Testis (tissue), 3 donors: ENCODE measurements around the gene ARHGDIB. TPM values are rescaled to one million over a fixed set of nuclear protein-coding genes. Genes with fewer than 3 reads are reported as not detected.

ENCODE experiments used
- DNase-seq: peaks from one replicate; pipeline ENCODE4 v3.0.0-alpha.2; 2019
- H3K27ac ChIP-seq, 2 donors: fragments of 200-600 bp; sonication (generic); one replicate each; pipeline ENCODE4 v1.5.1; 2019
- H3K27me3 ChIP-seq: fragments of 200-600 bp; sonication (generic); one replicate; pipeline ENCODE4 v1.5.1; 2019
- H3K36me3 ChIP-seq: fragments of 200-600 bp; sonication (generic); one replicate; pipeline ENCODE4 v1.5.1; 2017; ENCODE audit warnings: low read depth; ENCODE audit errors: missing control alignments
- H3K4me1 ChIP-seq: fragments of 200-600 bp; sonication (generic); one replicate; pipeline ENCODE4 v1.5.1; 2019
- H3K4me3 ChIP-seq, 2 donors: fragments of 200-600 bp; sonication (generic); one replicate each; pipeline ENCODE4 v1.5.1; 2017 to 2019
- H3K9me3 ChIP-seq: fragments of 200-600 bp; sonication (generic); one replicate; pipeline ENCODE4 v1.5.1; 2017
- CTCF ChIP-seq, 3 experiments: fragments of 450-650 bp in 2 of 3; fragments of 200-600 bp in 1 of 3; sonication (generic) in 1 of 3; IDR thresholded peaks; one replicate each; pipeline ENCODE4 v1.5.1; 2016 to 2019; ENCODE audit warnings: antibody characterized with exemption in 3 of 3, mild to moderate bottlenecking in 2 of 3, moderate library complexity in 1 of 3
- POLR2A ChIP-seq: fragments of 450-650 bp; IDR thresholded peaks from one replicate; pipeline ENCODE4 v1.6.1; 2017; ENCODE audit warnings: antibody characterized with exemption, mild to moderate bottlenecking, moderate library complexity
- WGBS, 2 donors: methylation state at CpG; one replicate each; pipeline ENCODE4 v1.1.5; 2018; 5-methylcytosine and 5-hydroxymethylcytosine counted together
- intact Hi-C: fragments of 100-400 bp; cut with DNase I; formaldehyde crosslinking; loops from one replicate; pipeline ENCODE4 v1.15.1; 2023; ENCODE audit warnings: low total_unique reads
- polyA plus RNA-seq: library from polyadenylated mRNA; stranded (reverse); fragments of 350-450 nt; fragmentation: Illumina TruSeq; extraction: RNeasy Lipid Tissue Mini Kit (QIAGEN cat#74804); gene quantifications from one replicate; pipeline ENCODE4 v1.2.3, GENCODE V29; 2014; ENCODE audit warnings: low read depth, low replicate concordance; ENCODE audit not compliant: insufficient read depth
- total RNA-seq, 2 donors: library from RNA; depleted of rRNA; stranded (reverse); fragments of >200 nt; gene quantifications; one replicate each; pipeline ENCODE4 v1.2.3, GENCODE V29; 2016

The ARHGDIB gene
- total and polyA plus RNA-seq, 3 donors from 2014 or later: 20.2 to 66.3 (median 28.4) TPM

GRCh38 chr12:14974633-14975032 lies 13.2 kb upstream of the ARHGDIB start:
- TF ChIP-seq CTCF (IDR thresholded peaks at IDR 0.05) (no peak), POLR2A (no peak)
- no peaks in the 10 kb centered on the region for H3K27me3 ChIP-seq

DNA sequence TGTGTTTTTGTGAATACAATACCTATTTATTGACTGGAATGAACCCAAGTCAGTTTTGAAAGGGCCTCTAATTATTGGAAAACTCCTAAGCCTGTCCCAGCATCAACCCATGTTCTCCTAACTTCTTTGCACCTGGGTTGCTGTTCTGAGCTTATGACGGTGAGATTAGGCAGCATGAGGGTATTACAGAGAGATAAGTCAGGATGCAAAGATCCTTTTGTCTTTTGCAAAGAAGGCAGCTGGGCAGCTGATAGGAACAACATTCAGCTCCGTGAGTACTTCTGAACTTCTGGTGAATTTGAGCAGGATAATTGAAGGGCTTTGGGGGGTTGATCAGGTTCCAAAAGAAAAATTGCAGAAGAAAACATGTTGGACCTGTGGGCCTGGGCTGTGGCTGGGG lies 11.4 kb upstream of the ARHGDIB start, which contains the start of gene PDE6H:
Gene PDE6H, plus strand, starts transcription at position 227 of the 400 bp plus-strand sequence. CDS start 4,971 bp downstream, outside the sequence.
- H3K27me3 ChIP-seq: no peaks in the 10 kb centered on the region
- H3K27ac ChIP-seq: peak within 1 kb of the TSS in 1 of 2 donors; percentile 28
- intact Hi-C loops: no loop called here
- no peak within 1 kb of the TSS for H3K4me3 ChIP-seq
- 52 to 59% methylated on average over 2 of the region's 2 CpGs for WGBS, 2 donors
- H3K9me3 ChIP-seq: no peaks in the 10 kb centered on the region
- TF ChIP-seq POLR2A (no peak), CTCF (IDR thresholded peaks at IDR 0.05) (no peak)
- H3K36me3 ChIP-seq: no peaks in the 10 kb centered on the region
- no peaks in the 10 kb centered on the region for H3K4me1 ChIP-seq
- no peak for DNase-seq

More at GRCh38 chr12:14974633-14975032, 13.2 kb upstream of the ARHGDIB start:
- no peak for DNase-seq
- 83 to 92% methylated on average over 3 of the region's 3 CpGs for WGBS, 2 donors
- Histone ChIP-seq H3K4me3 (no peak overlapping the region), H3K9me3 (no peaks in the 10 kb centered on the region), H3K4me1 (no peaks in the 10 kb centered on the region), H3K36me3 (no peaks in the 10 kb centered on the region), H3K27ac (no peak overlapping the region)
- intact Hi-C loops: no loop called here

DNA sequence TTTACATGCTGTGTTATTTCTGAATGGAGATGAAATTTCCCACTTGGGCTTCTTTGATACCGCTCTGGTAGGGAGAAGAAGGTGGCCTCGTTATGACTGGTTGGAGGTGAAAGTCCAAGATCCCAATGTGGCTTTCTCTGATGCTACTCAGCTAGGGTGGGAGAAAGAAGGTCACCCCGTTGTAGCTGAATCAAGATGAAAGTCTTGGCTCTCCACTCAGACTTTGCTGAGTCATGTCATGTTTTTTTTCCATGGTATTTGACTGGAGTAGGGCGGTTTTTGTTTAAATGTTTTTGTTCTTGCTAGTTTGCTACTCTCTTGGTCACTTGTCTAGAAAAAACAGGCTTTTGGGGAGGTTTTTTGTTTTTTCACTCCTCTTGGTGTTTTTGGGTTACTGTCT lies 9.1 kb upstream of the ARHGDIB start:
- no peaks in the 10 kb centered on the region for H3K36me3 ChIP-seq
- no peak for DNase-seq
- WGBS, 2 donors: 61 to 84% methylated on average over 4 of the region's 4 CpGs
- H3K4me3 ChIP-seq: no peak overlapping the region
- no peak for TF ChIP-seq POLR2A
- no peak for TF ChIP-seq CTCF (IDR thresholded peaks at IDR 0.05)
- intact Hi-C loops: no loop called here
- H3K9me3 ChIP-seq: no peaks in the 10 kb centered on the region
- no peaks in the 10 kb centered on the region for H3K4me1 ChIP-seq
- H3K27me3 ChIP-seq: no peaks in the 10 kb centered on the region
- no peak overlapping the region for H3K27ac ChIP-seq

DNA sequence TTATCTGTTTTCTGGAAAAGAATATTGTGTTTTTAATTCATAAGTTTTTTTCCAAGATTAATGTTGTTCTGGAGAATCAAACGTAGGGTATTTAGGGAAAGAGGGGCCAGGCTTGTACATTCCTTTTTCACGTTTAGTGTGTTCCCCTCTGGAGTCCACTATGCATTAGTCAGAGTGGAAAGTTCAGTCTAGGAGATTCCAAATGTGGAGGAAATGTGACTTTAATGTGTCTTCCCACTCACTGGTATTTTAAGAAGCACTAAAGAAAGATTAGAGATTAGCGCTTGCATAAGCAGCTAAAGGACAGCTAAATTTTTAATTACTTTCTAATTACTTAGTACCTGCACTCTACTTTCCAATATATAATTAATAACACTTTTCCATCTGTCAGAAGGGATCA lies 7.1 kb upstream of the ARHGDIB start:
- 47 to 63% methylated on average over 3 of the region's 3 CpGs for WGBS, 2 donors
- intact Hi-C loops: no loop called here
- TF ChIP-seq POLR2A: no peak
- TF ChIP-seq CTCF (IDR thresholded peaks at IDR 0.05): no peak
- Histone ChIP-seq H3K4me3 (no peak overlapping the region), H3K27ac (no peak overlapping the region), H3K36me3 (no peaks in the 10 kb centered on the region), H3K9me3 (no peaks in the 10 kb centered on the region), H3K4me1 (no peaks in the 10 kb centered on the region), H3K27me3 (no peaks in the 10 kb centered on the region)
- no peak for DNase-seq

DNA sequence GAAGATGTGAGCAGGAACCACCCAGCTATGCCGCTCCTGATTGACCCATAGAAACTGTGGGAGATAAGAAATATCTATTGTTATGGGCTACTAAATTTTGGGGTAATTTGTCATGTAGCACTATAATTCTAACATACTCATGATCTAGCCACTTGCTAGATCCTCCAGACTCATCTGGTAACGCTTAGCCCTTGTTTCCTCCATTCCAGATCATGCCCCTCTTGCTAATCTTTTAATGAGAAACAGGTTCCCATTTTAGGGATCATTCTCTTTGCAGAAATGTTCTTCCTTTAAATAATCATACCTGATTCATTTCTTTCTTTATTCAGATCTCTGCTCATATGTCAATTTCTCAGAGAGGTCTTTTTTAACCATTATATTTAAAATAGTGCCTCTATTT lies 3.8 kb upstream of the ARHGDIB start:
- H3K9me3 ChIP-seq: no peaks in the 10 kb centered on the region
- no peaks in the 10 kb centered on the region for H3K27me3 ChIP-seq
- DNase-seq: no peak
- no peak overlapping the region for H3K27ac ChIP-seq
- intact Hi-C loops: no loop called here
- H3K4me1 ChIP-seq: no peaks in the 10 kb centered on the region
- 91 to 97% methylated on average over 2 of the region's 2 CpGs for WGBS, 2 donors
- H3K4me3 ChIP-seq: no peak overlapping the region
- no peaks in the 10 kb centered on the region for H3K36me3 ChIP-seq
- TF ChIP-seq CTCF (IDR thresholded peaks at IDR 0.05): no peak
- no peak for TF ChIP-seq POLR2A
